IMR-90 (cell line): ENCODE measurements around the gene CD300C. TPM values are rescaled to one million over a fixed set of nuclear protein-coding genes. Genes with fewer than 3 reads are reported as not detected.

Experiments
- ATAC-seq: fragments of 200-7000 bp; cut with Tn5 transposase; 2 replicates; pipeline ENCODE4 v1.9.1; 2020; ENCODE audit warnings: low read depth, mild to moderate bottlenecking, moderate library complexity
- BruUV-seq: library from RNA; stranded (reverse); fragments of 400-500 nt; replicated peaks from 2 replicates; lab custom pipeline; 2021; lab: Mats Ljungman, UMichigan
- CTCF ChIA-PET: fragments of 300-600 bp; formaldehyde crosslinking; extraction: SDS; loops from one replicate; lab custom pipeline; 2021; ENCODE audit warnings: antibody characterized with exemption; lab: Yijun Ruan, JAX
- POLR2A ChIA-PET: fragments of 300-600 bp; sonication (Branson Sonifier 250); formaldehyde crosslinking; loops from one replicate; lab custom pipeline; 2022; ENCODE audit warnings: antibody characterized with exemption; ENCODE audit not compliant: unreplicated experiment; lab: Charles Lee
- DNase-seq: peaks from one replicate; pipeline ENCODE4 v3.0.0; 2013
- H2AFZ ChIP-seq: replicated peaks from 2 replicates; pipeline ENCODE3; 2013; ENCODE audit warnings: low read length, mild to moderate bottlenecking; ENCODE audit not compliant: poor library complexity
- H2AK5ac ChIP-seq: 2 replicates; pipeline ENCODE4 v1.6.1; 2013; ENCODE audit warnings: low read depth, low read length, inconsistent platforms
- H2AK9ac ChIP-seq: replicated peaks from 2 replicates; pipeline ENCODE3; 2013; ENCODE audit warnings: mild to moderate bottlenecking, low read depth, low read length, moderate library complexity; ENCODE audit not compliant: poor library complexity
- H2BK120ac ChIP-seq: 2 replicates; pipeline ENCODE4 v1.6.1; 2013; ENCODE audit warnings: low read depth, low read length, inconsistent platforms
- H2BK15ac ChIP-seq: 3 replicates; pipeline ENCODE4 v1.6.1; 2013; ENCODE audit warnings: low read depth, low read length, inconsistent platforms
- H2BK20ac ChIP-seq: 2 replicates; pipeline ENCODE4 v1.6.1; 2013; ENCODE audit warnings: low read depth, mild to moderate bottlenecking, inconsistent platforms, low read length, moderate library complexity
- H2BK5ac ChIP-seq: 2 replicates; pipeline ENCODE4 v1.6.1; 2013; ENCODE audit warnings: mild to moderate bottlenecking, low read depth, low read length, inconsistent platforms; ENCODE audit not compliant: poor library complexity, severe bottlenecking
- H3K14ac ChIP-seq: replicated peaks from 2 replicates; pipeline ENCODE4 v1.6.1; 2013; ENCODE audit warnings: low read depth, low read length, inconsistent platforms
- H3K18ac ChIP-seq: 2 replicates; pipeline ENCODE4 v1.6.1; 2013; ENCODE audit warnings: low read depth, low read length, control low read depth
- H3K23ac ChIP-seq: 2 replicates; pipeline ENCODE4 v1.6.1; 2013; ENCODE audit warnings: low read depth, low read length, inconsistent platforms
- H3K27ac ChIP-seq: 2 replicates; pipeline ENCODE4 v1.5.1; 2013; ENCODE audit warnings: mild to moderate bottlenecking, control low read depth, low read length; ENCODE audit not compliant: insufficient read depth
- H3K27me3 ChIP-seq: 2 replicates; pipeline ENCODE4 v1.6.1; 2013; ENCODE audit warnings: low read length; ENCODE audit not compliant: control insufficient read depth, insufficient read depth
- H3K36me3 ChIP-seq: 2 replicates; pipeline ENCODE4 v1.6.1; 2013; ENCODE audit warnings: low read length, mixed read lengths; ENCODE audit not compliant: control insufficient read depth, insufficient read depth
- H3K4ac ChIP-seq: 2 replicates; pipeline ENCODE4 v1.6.1; 2013; ENCODE audit warnings: low read depth, low read length, inconsistent platforms
- H3K4me1 ChIP-seq: 2 replicates; pipeline ENCODE4 v1.6.1; 2013; ENCODE audit warnings: low read length, mixed read lengths; ENCODE audit not compliant: control insufficient read depth, insufficient read depth
- H3K4me2 ChIP-seq: 2 replicates; pipeline ENCODE4 v1.6.1; 2013; ENCODE audit warnings: low read depth, mild to moderate bottlenecking, control low read depth, low read length, moderate library complexity
- H3K4me3 ChIP-seq: 2 replicates; pipeline ENCODE4 v1.5.1; 2013; ENCODE audit warnings: low read depth, mild to moderate bottlenecking, control low read depth, low read length, moderate library complexity; ENCODE audit not compliant: insufficient read depth
- H3K56ac ChIP-seq: 2 replicates; pipeline ENCODE4 v1.6.1; 2013; ENCODE audit warnings: low read length, inconsistent platforms; ENCODE audit not compliant: insufficient read depth; ENCODE audit errors: extremely low read depth
- H3K79me1 ChIP-seq, 2 experiments: 2 replicates each; pipeline ENCODE4 v1.6.1; 2013; ENCODE audit warnings: low read length in 2 of 2, inconsistent platforms in 1 of 2, low read depth in 1 of 2
- H3K9ac ChIP-seq: 2 replicates; pipeline ENCODE4 v1.6.1; 2013; ENCODE audit warnings: low read depth, low read length, control low read depth
- H3K9me1 ChIP-seq: 2 replicates; pipeline ENCODE4 v1.6.1; 2013; ENCODE audit warnings: low read length, inconsistent platforms; ENCODE audit not compliant: insufficient read depth
- H3K9me3 ChIP-seq: 2 replicates; pipeline ENCODE4 v1.6.1; 2013; ENCODE audit warnings: low read length; ENCODE audit not compliant: control insufficient read depth, insufficient read depth
- H4K20me1 ChIP-seq: 2 replicates; pipeline ENCODE4 v1.6.1; 2013; ENCODE audit warnings: low read length, inconsistent platforms; ENCODE audit not compliant: insufficient read depth
- H4K5ac ChIP-seq: 2 replicates; pipeline ENCODE4 v1.6.1; 2013; ENCODE audit warnings: mild to moderate bottlenecking, low read depth, low read length, control low read depth
- H4K8ac ChIP-seq, 2 experiments: 2 replicates each; pipeline ENCODE4 v1.6.1; 2013; ENCODE audit warnings: low read depth in 2 of 2, low read length in 2 of 2, control low read depth in 1 of 2, inconsistent platforms in 1 of 2
- H4K91ac ChIP-seq: 2 replicates; pipeline ENCODE4 v1.6.1; 2013; ENCODE audit warnings: low read depth, low read length, inconsistent platforms; ENCODE audit not compliant: insufficient read depth
- BHLHE40 ChIP-seq: fragments of 150-350 bp; IDR thresholded peaks from 2 replicates; pipeline ENCODE4 v1.6.1; 2016; ENCODE audit warnings: mild to moderate bottlenecking, low read depth, low read length
- CEBPB ChIP-seq: IDR thresholded peaks from 2 replicates; pipeline ENCODE4 v1.6.1; 2012; ENCODE audit warnings: low read depth, low read length, improper control_type of control experiment
- FOS ChIP-seq: fragments of 150-350 bp; IDR thresholded peaks from 2 replicates; pipeline ENCODE4 v1.6.1; 2016; ENCODE audit warnings: low read depth, low read length
- MAZ ChIP-seq: IDR thresholded peaks from 2 replicates; pipeline ENCODE4 v1.6.1; 2012; ENCODE audit warnings: low read depth, mild to moderate bottlenecking, low read length, improper control_type of control experiment, moderate library complexity, borderline replicate concordance
- MXI1 ChIP-seq: IDR thresholded peaks from 2 replicates; pipeline ENCODE4 v1.6.1; 2012; ENCODE audit warnings: low read depth, mild to moderate bottlenecking, low read length, moderate library complexity, borderline replicate concordance
- NFE2L2 ChIP-seq: fragments of 150-350 bp; IDR thresholded peaks from 2 replicates; pipeline ENCODE4 v1.6.1; 2016; ENCODE audit warnings: low read depth, mild to moderate bottlenecking, low read length
- RAD21 ChIP-seq: IDR thresholded peaks from 2 replicates; pipeline ENCODE4 v1.6.1; 2012; ENCODE audit warnings: low read length, improper control_type of control experiment
- RCOR1 ChIP-seq: IDR thresholded peaks from 2 replicates; pipeline ENCODE4 v1.6.1; 2012; ENCODE audit warnings: mild to moderate bottlenecking, low read length, improper control_type of control experiment; ENCODE audit not compliant: insufficient replicate concordance
- RFX5 ChIP-seq: IDR thresholded peaks from 2 replicates; pipeline ENCODE4 v1.8.0; 2012; ENCODE audit warnings: low read depth, mild to moderate bottlenecking, low read length, moderate library complexity
- SMC3 ChIP-seq: fragments of 150-350 bp; IDR thresholded peaks from 2 replicates; pipeline ENCODE4 v1.6.1; 2016; ENCODE audit warnings: low read depth, mild to moderate bottlenecking, antibody characterized with exemption, low read length, moderate library complexity
- WGBS, 2 experiments: methylation state at CpG; one replicate each; pipeline versions ENCODE4 v1.1.5 to v1.1.7; 2013; ENCODE audit warnings: missing lambda C conversion rate in 2 of 2; ENCODE audit not compliant: insufficient read length in 1 of 2; ENCODE audit errors: extremely low coverage in 2 of 2; 5-methylcytosine and 5-hydroxymethylcytosine counted together
- dilution Hi-C: fragments of 300-500 bp; cut with HindIII; formaldehyde crosslinking; loops from one replicate; pipeline ENCODE4 v1.14.3; 2018; ENCODE audit warnings: low sequenced_read_pairs; ENCODE audit not compliant: unreplicated experiment
- in situ Hi-C: fragments of 300-500 bp; cut with MboI; formaldehyde crosslinking; loops from 3 replicates; pipeline ENCODE4 v1.14.3; 2019; ENCODE audit warnings: low sequenced_read_pairs, inconsistent platforms, mixed read lengths
- intact Hi-C: fragments of 100-400 bp; cut with micrococcal nuclease; formaldehyde crosslinking; loops from 2 replicates; pipeline ENCODE4 v1.10.0; 2022
- polyA plus RNA-seq, 3 experiments: library from polyadenylated mRNA; depleted of rRNA; stranded (reverse); fragments of >200 nt; gene quantifications; 2 replicates each; pipeline ENCODE4 v1.2.3, GENCODE V29; 2012; ENCODE audit warnings: low replicate concordance in 1 of 3
- total RNA-seq: library from RNA; depleted of rRNA; stranded (reverse); fragments of >200 nt; gene quantifications from 2 replicates; pipeline ENCODE4 v1.2.3, GENCODE V29; 2012
- TF ChIP-seq, protein P1 (sequence below): conservative IDR thresholded peaks from 2 replicates; pipeline ENCODE4 v1.5.1; 2012; ENCODE audit warnings: mild to moderate bottlenecking, low read depth, low read length, improper control_type of control experiment

Gene CD300C
- total and polyA plus RNA-seq, 2 of the 4 experiments (the other 2 are of a cell fraction), result not detected

- intact Hi-C loops, result no loop called here
- no peaks in the 10 kb centered on the region for H3K27me3 ChIP-seq
Observed at GRCh38 chr17:74592087-74592990, 46.4 kb upstream of the CD300C start, which contains the start of gene CD300LD. Gene CD300LD, minus strand, starts transcription at chr17:74592283. Its CDS starts 81 bp downstream, at chr17:74592202.

More at GRCh38 chr17:74592087-74592990, 46.4 kb upstream of the CD300C start, which contains the start of gene CD300LD:
- no peak for TF ChIP-seq MAZ
- TF ChIP-seq, protein P1, sequence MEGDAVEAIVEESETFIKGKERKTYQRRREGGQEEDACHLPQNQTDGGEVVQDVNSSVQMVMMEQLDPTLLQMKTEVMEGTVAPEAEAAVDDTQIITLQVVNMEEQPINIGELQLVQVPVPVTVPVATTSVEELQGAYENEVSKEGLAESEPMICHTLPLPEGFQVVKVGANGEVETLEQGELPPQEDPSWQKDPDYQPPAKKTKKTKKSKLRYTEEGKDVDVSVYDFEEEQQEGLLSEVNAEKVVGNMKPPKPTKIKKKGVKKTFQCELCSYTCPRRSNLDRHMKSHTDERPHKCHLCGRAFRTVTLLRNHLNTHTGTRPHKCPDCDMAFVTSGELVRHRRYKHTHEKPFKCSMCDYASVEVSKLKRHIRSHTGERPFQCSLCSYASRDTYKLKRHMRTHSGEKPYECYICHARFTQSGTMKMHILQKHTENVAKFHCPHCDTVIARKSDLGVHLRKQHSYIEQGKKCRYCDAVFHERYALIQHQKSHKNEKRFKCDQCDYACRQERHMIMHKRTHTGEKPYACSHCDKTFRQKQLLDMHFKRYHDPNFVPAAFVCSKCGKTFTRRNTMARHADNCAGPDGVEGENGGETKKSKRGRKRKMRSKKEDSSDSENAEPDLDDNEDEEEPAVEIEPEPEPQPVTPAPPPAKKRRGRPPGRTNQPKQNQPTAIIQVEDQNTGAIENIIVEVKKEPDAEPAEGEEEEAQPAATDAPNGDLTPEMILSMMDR, result no peak
- TF ChIP-seq SMC3, result no peak
- no peak for TF ChIP-seq RCOR1
- no peak for TF ChIP-seq CEBPB
- TF ChIP-seq FOS, result no peak
- no peak for TF ChIP-seq RFX5
- TF ChIP-seq RAD21, result no peak
- no peak for TF ChIP-seq BHLHE40
- TF ChIP-seq NFE2L2, result no peak
- TF ChIP-seq MXI1, result no peak
- no TSS peak for BruUV-seq
- Histone ChIP-seq H4K20me1 (no peaks in the 10 kb centered on the region), H2AK5ac (no peak within 1 kb of the TSS), H3K9ac (no peak within 1 kb of the TSS), H4K5ac (no peak within 1 kb of the TSS), H2BK15ac (no peak within 1 kb of the TSS), H2BK120ac (no peak within 1 kb of the TSS), H2BK5ac (no peak within 1 kb of the TSS), H2BK20ac (no peak within 1 kb of the TSS), H3K9me3 (peaks cover 9% of the 10 kb centered on the region), H4K91ac (no peak within 1 kb of the TSS), H3K27ac (no peak within 1 kb of the TSS), H3K56ac (no peak within 1 kb of the TSS), H2AFZ (no peak within 1 kb of the TSS), H3K9me1 (no peaks in the 10 kb centered on the region), H3K14ac (no peak within 1 kb of the TSS), H2AK9ac (no peak within 1 kb of the TSS), H3K4me3 (no peak within 1 kb of the TSS), H3K23ac (no peak within 1 kb of the TSS), H3K4me1 (no peaks in the 10 kb centered on the region), H3K18ac (no peak within 1 kb of the TSS), H3K4ac (no peak within 1 kb of the TSS), H4K8ac (no peak within 1 kb of the TSS), H3K79me1 (no peaks in the 10 kb centered on the region), H3K4me2 (no peak within 1 kb of the TSS), H3K36me3 (no peaks in the 10 kb centered on the region)
- ATAC-seq, result no peak
- in situ Hi-C loops (no loop called here), dilution Hi-C loops (no loop called here)
- ChIA-PET POLR2A (no interaction called here), CTCF (no interaction called here)
- no peak for DNase-seq
- no CpG with 5 or more reads among the region's 14 CpGs for WGBS, 2 experiments
